SK-N-SH (cell line): Measurements from ENCODE around the gene ATP6V0E1. TPM values are rescaled to one million over a fixed set of nuclear protein-coding genes. Genes with fewer than 3 reads are reported as not detected.

ENCODE experiments used
- CTCF ChIA-PET: fragments of 300-600, 350-600 bp; formaldehyde crosslinking; extraction: SDS; loops from one replicate; lab custom pipeline; 2021; lab: Yijun Ruan, JAX
- POLR2A ChIA-PET: fragments of 350-600 bp; sonication (Branson Sonifier 250); formaldehyde crosslinking; extraction: SDS; loops from one replicate; lab custom pipeline; 2020; ENCODE audit warnings: antibody characterized with exemption, inconsistent platforms; lab: Yijun Ruan, JAX
- DNase-seq: peaks from one replicate; pipeline ENCODE4 v3.0.0; 2012
- H2AFZ ChIP-seq: fragments of 200-600 bp; sonication (generic); 2 replicates; pipeline ENCODE4 v1.8.1; 2016; ENCODE audit warnings: antibody characterized with exemption, mild to moderate bottlenecking, low read depth
- H3F3A ChIP-seq: fragments of 200-600 bp; sonication (generic); replicated peaks from 2 replicates; pipeline ENCODE3; 2016; ENCODE audit warnings: antibody characterized with exemption, mild to moderate bottlenecking; ENCODE audit not compliant: insufficient read depth
- H3K27ac ChIP-seq, 2 experiments: fragments of 200-500 bp in 1 of 2; fragments of 200-600 bp in 1 of 2; sonication (Bioruptor generic) in 1 of 2; sonication (generic), shearing (Covaris generic) in 1 of 2; 2 replicates each; pipeline versions ENCODE4 v1.5.1 to v1.6.1; 2014 to 2016; ENCODE audit warnings: low read depth in 2 of 2, inconsistent platforms in 1 of 2, low read length in 1 of 2, mild to moderate bottlenecking in 1 of 2, mixed read lengths in 1 of 2
- H3K27me3 ChIP-seq: fragments of 200-600 bp; sonication (generic), shearing (Covaris generic); 2 replicates; pipeline ENCODE4 v1.6.1; 2016; ENCODE audit warnings: mixed run types; ENCODE audit not compliant: insufficient read depth
- H3K36me3 ChIP-seq, 2 experiments: fragments of 200-500 bp in 1 of 2; fragments of 200-600 bp in 1 of 2; sonication (Bioruptor generic) in 1 of 2; sonication (generic) in 1 of 2; replicated peaks in 1 of 2; 2 replicates each; pipeline versions ENCODE3 to v1.5.1; 2014 to 2016; ENCODE audit warnings: low read length in 1 of 2, mild to moderate bottlenecking in 1 of 2; ENCODE audit not compliant: insufficient read depth in 2 of 2, control insufficient read depth in 1 of 2
- H3K4me1 ChIP-seq, 2 experiments: fragments of 200-500 bp in 1 of 2; fragments of 200-600 bp in 1 of 2; sonication (Bioruptor generic) in 1 of 2; sonication (generic), shearing (Covaris generic) in 1 of 2; 2 replicates each; pipeline versions ENCODE4 v1.5.1 to v1.6.1; 2014 to 2016; ENCODE audit warnings: low read depth in 1 of 2, low read length in 1 of 2, mixed run types in 1 of 2; ENCODE audit not compliant: insufficient read depth in 2 of 2, control insufficient read depth in 1 of 2
- H3K4me2 ChIP-seq: fragments of 200-600 bp; sonication (generic), shearing (Covaris generic); 2 replicates; pipeline ENCODE4 v1.6.1; 2017; ENCODE audit warnings: mixed run types
- H3K4me3 ChIP-seq, 2 experiments: fragments of 200-500 bp in 1 of 2; fragments of 200-600 bp in 1 of 2; sonication (Bioruptor generic) in 1 of 2; sonication (generic), shearing (Covaris generic) in 1 of 2; 2 replicates each; pipeline versions ENCODE4 v1.5.1 to v1.8.1; 2014 to 2016; ENCODE audit warnings: low read depth in 2 of 2, inconsistent platforms in 1 of 2, low read length in 1 of 2, mild to moderate bottlenecking in 1 of 2, mixed read lengths in 1 of 2, moderate library complexity in 1 of 2
- H3K79me2 ChIP-seq: fragments of 200-600 bp; sonication (generic); 2 replicates; pipeline ENCODE4 v1.8.1; 2017; ENCODE audit warnings: mild to moderate bottlenecking; ENCODE audit not compliant: insufficient read depth
- H3K9ac ChIP-seq: fragments of 200-600 bp; sonication (generic); 2 replicates; pipeline ENCODE4 v1.6.1; 2017; ENCODE audit warnings: mixed run types
- H3K9me2 ChIP-seq: fragments of 200-600 bp; sonication (generic); 2 replicates; pipeline ENCODE4 v1.6.1; 2017; ENCODE audit warnings: mixed run types
- H3K9me3 ChIP-seq: fragments of 200-600 bp; sonication (generic); 2 replicates; pipeline ENCODE4 v1.6.1; 2017; ENCODE audit warnings: mixed run types, mild to moderate bottlenecking, moderate library complexity
- H4K20me1 ChIP-seq: fragments of 200-600 bp; sonication (generic); 2 replicates; pipeline ENCODE4 v1.6.1; 2017; ENCODE audit warnings: mild to moderate bottlenecking, mixed run types; ENCODE audit not compliant: insufficient read depth
- ELF1 ChIP-seq: IDR thresholded peaks from 2 replicates; pipeline ENCODE4 v1.4.0; 2012
- EP300 ChIP-seq, 2 experiments: IDR thresholded peaks; 2 replicates each; pipeline versions ENCODE4 v1.4.0 to v1.6.1; 2012; ENCODE audit warnings: borderline replicate concordance in 1 of 2, low read depth in 1 of 2, low read length in 1 of 2
- FOSL2 ChIP-seq: IDR thresholded peaks from 2 replicates; pipeline ENCODE4 v1.4.0; 2012; ENCODE audit warnings: low read depth, mild to moderate bottlenecking, moderate library complexity, borderline replicate concordance
- GABPA ChIP-seq: IDR thresholded peaks from 2 replicates; pipeline ENCODE4 v1.4.0; 2012; ENCODE audit warnings: low read depth, mild to moderate bottlenecking
- NFIC ChIP-seq: IDR thresholded peaks from 2 replicates; pipeline ENCODE4 v1.4.0; 2012; ENCODE audit warnings: borderline replicate concordance
- RCOR1 ChIP-seq: fragments of 150-350 bp; IDR thresholded peaks from 2 replicates; pipeline ENCODE4 v1.6.1; 2017; ENCODE audit warnings: antibody characterized with exemption, low read length
- TAF1 ChIP-seq: IDR thresholded peaks from 2 replicates; pipeline ENCODE4 v1.6.1; 2012; ENCODE audit warnings: low read depth, mild to moderate bottlenecking, low read length, moderate library complexity, borderline replicate concordance
- TCF12 ChIP-seq: IDR thresholded peaks from 2 replicates; pipeline ENCODE4 v1.4.0; 2012
- YY1 ChIP-seq: IDR thresholded peaks from 2 replicates; pipeline ENCODE4 v1.4.0; 2012; ENCODE audit warnings: low read depth, mild to moderate bottlenecking
- WGBS: methylation state at CpG from one replicate; pipeline ENCODE4 v1.1.6; 2017; ENCODE audit warnings: low lambda C conversion rate; 5-methylcytosine and 5-hydroxymethylcytosine counted together
- polyA plus RNA-seq, 3 experiments: library from polyadenylated mRNA; depleted of rRNA; stranded (reverse); fragments of >200 nt; gene quantifications; 2 replicates each; pipeline ENCODE4 v1.2.3, GENCODE V29; 2012
- TF ChIP-seq, protein P1 (sequence below): IDR thresholded peaks from 2 replicates; pipeline ENCODE4 v1.4.0; 2012; ENCODE audit warnings: low read depth
- TF ChIP-seq, protein P2 (sequence below): fragments of 150-350 bp; IDR thresholded peaks from 2 replicates; pipeline ENCODE4 v1.6.1; 2016; ENCODE audit warnings: mild to moderate bottlenecking, low read depth, low read length
- TF ChIP-seq, protein P3 (sequence below): fragments of 150-350 bp; IDR thresholded peaks from 2 replicates; pipeline ENCODE4 v1.6.1; 2017; ENCODE audit warnings: antibody characterized with exemption, low read length, low read depth, borderline replicate concordance
- TF ChIP-seq, protein P4 (sequence below): IDR thresholded peaks from 2 replicates; pipeline ENCODE4; 2012
- TF ChIP-seq, protein P5 (sequence below): IDR thresholded peaks from 2 replicates; pipeline ENCODE4 v1.4.0; 2012; ENCODE audit warnings: low read depth, borderline replicate concordance

The ATP6V0E1 gene
- polyA plus RNA-seq, 1 of the 3 experiments (the other 2 are of a cell fraction): 243 TPM

DNA sequence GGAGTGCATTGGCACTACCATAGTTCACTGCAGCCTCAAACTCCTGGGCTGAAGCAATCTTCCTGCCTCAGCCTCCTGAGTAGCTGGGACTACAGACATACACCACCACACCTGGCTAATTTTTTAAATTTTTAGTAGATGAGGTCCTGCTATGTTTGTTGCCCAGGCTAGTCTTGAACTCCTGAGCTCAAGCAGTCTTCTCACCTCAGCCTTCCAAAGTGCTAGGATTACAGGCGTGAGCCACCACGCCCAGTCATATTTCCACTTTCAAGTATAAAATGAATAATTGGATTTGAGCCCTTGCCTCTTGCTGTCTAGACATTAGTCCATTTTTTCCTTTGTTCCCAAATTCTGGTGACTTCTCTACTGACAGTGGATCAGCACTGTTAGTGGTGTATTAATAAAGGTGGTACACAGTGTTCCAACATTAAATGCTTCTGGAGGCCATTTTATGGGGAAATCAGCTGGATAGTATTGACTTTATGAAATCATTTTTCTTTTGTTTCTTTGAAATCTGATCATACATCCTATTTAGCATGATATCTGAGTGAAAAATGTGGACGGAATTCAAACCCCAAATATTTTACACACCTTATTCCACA, 15.9 kb downstream of the ATP6V0E1 start:
- H3K9me2 ChIP-seq: no peaks in the 10 kb centered on the region
- no peaks in the 10 kb centered on the region for H3K27me3 ChIP-seq
- WGBS: 98% methylated on average over 3 of the region's 3 CpGs
- peaks cover 5% of the 10 kb centered on the region for H3F3A ChIP-seq
- DNase-seq: no peak
- no peak overlapping the region for H3K9ac ChIP-seq
- no peak overlapping the region for H2AFZ ChIP-seq
- peaks cover 3 to 4% of the 10 kb centered on the region in 2 experiments; a peak in 1 of 4 replicates for H3K4me1 ChIP-seq
- no peak overlapping the region for H3K27ac ChIP-seq
- ChIA-PET CTCF (interaction anchor here (0.5 to 0.6 kb wide), 3 partner anchors 41 to 1827 kb away, joined by 3 read pairs; no protein-coding TSS in a partner anchor), POLR2A (no interaction called here)
- H3K36me3 ChIP-seq: peaks cover 6 to 39% of the 10 kb centered on the region in 2 experiments
- H3K4me3 ChIP-seq: no peak overlapping the region
- H3K79me2 ChIP-seq: peaks cover 100% of the 10 kb centered on the region
- no peak overlapping the region for H3K4me2 ChIP-seq
- H3K9me3 ChIP-seq: no peaks in the 10 kb centered on the region
- peaks cover 32% of the 10 kb centered on the region for H4K20me1 ChIP-seq
- TF ChIP-seq, protein P1, sequence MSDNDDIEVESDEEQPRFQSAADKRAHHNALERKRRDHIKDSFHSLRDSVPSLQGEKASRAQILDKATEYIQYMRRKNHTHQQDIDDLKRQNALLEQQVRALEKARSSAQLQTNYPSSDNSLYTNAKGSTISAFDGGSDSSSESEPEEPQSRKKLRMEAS: no peak
- TF ChIP-seq YY1 (no peak), FOSL2 (no peak), EP300 (IDR thresholded peaks at IDR 0.05; ENCODE audit: borderline replicate concordance in 1 of 2, low read depth in 1 of 2, low read length in 1 of 2) (no peak), TAF1 (no peak), ELF1 (no peak), RCOR1 (no peak), NFIC (no peak), TCF12 (no peak), GABPA (no peak)
- TF ChIP-seq, protein P2, sequence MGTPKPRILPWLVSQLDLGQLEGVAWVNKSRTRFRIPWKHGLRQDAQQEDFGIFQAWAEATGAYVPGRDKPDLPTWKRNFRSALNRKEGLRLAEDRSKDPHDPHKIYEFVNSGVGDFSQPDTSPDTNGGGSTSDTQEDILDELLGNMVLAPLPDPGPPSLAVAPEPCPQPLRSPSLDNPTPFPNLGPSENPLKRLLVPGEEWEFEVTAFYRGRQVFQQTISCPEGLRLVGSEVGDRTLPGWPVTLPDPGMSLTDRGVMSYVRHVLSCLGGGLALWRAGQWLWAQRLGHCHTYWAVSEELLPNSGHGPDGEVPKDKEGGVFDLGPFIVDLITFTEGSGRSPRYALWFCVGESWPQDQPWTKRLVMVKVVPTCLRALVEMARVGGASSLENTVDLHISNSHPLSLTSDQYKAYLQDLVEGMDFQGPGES: no peak
- TF ChIP-seq, protein P3, sequence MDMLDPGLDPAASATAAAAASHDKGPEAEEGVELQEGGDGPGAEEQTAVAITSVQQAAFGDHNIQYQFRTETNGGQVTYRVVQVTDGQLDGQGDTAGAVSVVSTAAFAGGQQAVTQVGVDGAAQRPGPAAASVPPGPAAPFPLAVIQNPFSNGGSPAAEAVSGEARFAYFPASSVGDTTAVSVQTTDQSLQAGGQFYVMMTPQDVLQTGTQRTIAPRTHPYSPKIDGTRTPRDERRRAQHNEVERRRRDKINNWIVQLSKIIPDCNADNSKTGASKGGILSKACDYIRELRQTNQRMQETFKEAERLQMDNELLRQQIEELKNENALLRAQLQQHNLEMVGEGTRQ: no peak
- TF ChIP-seq, protein P4, sequence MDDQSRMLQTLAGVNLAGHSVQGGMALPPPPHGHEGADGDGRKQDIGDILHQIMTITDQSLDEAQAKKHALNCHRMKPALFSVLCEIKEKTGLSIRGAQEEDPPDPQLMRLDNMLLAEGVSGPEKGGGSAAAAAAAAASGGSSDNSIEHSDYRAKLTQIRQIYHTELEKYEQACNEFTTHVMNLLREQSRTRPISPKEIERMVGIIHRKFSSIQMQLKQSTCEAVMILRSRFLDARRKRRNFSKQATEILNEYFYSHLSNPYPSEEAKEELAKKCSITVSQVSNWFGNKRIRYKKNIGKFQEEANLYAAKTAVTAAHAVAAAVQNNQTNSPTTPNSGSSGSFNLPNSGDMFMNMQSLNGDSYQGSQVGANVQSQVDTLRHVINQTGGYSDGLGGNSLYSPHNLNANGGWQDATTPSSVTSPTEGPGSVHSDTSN: no peak
- TF ChIP-seq, protein P5, sequence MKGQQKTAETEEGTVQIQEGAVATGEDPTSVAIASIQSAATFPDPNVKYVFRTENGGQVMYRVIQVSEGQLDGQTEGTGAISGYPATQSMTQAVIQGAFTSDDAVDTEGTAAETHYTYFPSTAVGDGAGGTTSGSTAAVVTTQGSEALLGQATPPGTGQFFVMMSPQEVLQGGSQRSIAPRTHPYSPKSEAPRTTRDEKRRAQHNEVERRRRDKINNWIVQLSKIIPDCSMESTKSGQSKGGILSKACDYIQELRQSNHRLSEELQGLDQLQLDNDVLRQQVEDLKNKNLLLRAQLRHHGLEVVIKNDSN: no peak
